Caco-2 (cell line): Measurements from ENCODE around the gene UBE2H. TPM values are rescaled to one million over a fixed set of nuclear protein-coding genes. Genes with fewer than 3 reads are reported as not detected.

Experiments used
- BruUV-seq: library from RNA; stranded (reverse); fragments of 400-500 nt; replicated peaks from 2 replicates; lab custom pipeline; 2021; lab: Mats Ljungman, UMichigan
- CTCF ChIA-PET: fragments of 300-600 bp; sonication (Branson Sonifier 250); formaldehyde crosslinking; loops from one replicate; lab custom pipeline; 2022; ENCODE audit warnings: antibody characterized with exemption; lab: Charles Lee
- POLR2A ChIA-PET: fragments of 300-600 bp; sonication (Branson Sonifier 250); formaldehyde crosslinking; loops from one replicate; lab custom pipeline; 2022; ENCODE audit warnings: antibody characterized with exemption; lab: Charles Lee
- DNase-seq, 2 experiments: peaks; one replicate each; pipeline versions ENCODE4 v3.0.0 to v3.0.0-alpha.2; 2020 to 2022
- H3K27me3 ChIP-seq: replicated peaks from 2 replicates; pipeline ENCODE4 v1.6.0; 2011; ENCODE audit warnings: low read length; ENCODE audit not compliant: control insufficient read depth, insufficient read depth
- H3K36me3 ChIP-seq: 2 replicates; pipeline ENCODE4 v1.5.1; 2011; ENCODE audit warnings: low read length; ENCODE audit not compliant: control insufficient read depth, insufficient read depth
- H3K4me1 ChIP-seq: fragments of 250-450 bp; sonication (Bioruptor Pico); 2 replicates; pipeline ENCODE4 v1.5.1; 2020; ENCODE audit warnings: mild to moderate bottlenecking
- H3K4me3 ChIP-seq: 2 replicates; pipeline ENCODE4 v1.5.1; 2011; ENCODE audit warnings: low read depth, mild to moderate bottlenecking, control low read depth, low read length
- H3K9me3 ChIP-seq: fragments of 250-450 bp; sonication (Bioruptor Pico); 2 replicates; pipeline ENCODE4 v1.5.1; 2020; ENCODE audit warnings: mild to moderate bottlenecking, moderate library complexity
- H3K27ac Mint-ChIP-seq: one replicate; pipeline ENCODE4 v1.8.0; 2022; ENCODE audit warnings: mixed read lengths; ENCODE audit not compliant: unreplicated experiment
- H3K27me3 Mint-ChIP-seq: one replicate; pipeline ENCODE4 v1.8.0; 2022; ENCODE audit warnings: mixed read lengths; ENCODE audit not compliant: insufficient read depth, unreplicated experiment
- H3K36me3 Mint-ChIP-seq: one replicate; pipeline ENCODE4 v1.8.0; 2022; ENCODE audit warnings: mild to moderate bottlenecking, mixed read lengths; ENCODE audit not compliant: insufficient read depth, unreplicated experiment
- H3K4me1 Mint-ChIP-seq: one replicate; pipeline ENCODE4 v1.8.0; 2022; ENCODE audit warnings: low read depth, mixed read lengths; ENCODE audit not compliant: unreplicated experiment
- H3K4me3 Mint-ChIP-seq: one replicate; pipeline ENCODE4 v1.8.0; 2022; ENCODE audit warnings: mild to moderate bottlenecking, moderate library complexity, mixed read lengths; ENCODE audit not compliant: unreplicated experiment
- H3K9me3 Mint-ChIP-seq: one replicate; pipeline ENCODE4 v1.8.0; 2022; ENCODE audit warnings: mixed read lengths; ENCODE audit not compliant: unreplicated experiment
- CTCF ChIP-seq, 2 experiments: fragments of 200-600 bp in 1 of 2; IDR thresholded peaks; 1 replicate in 1 of 2; 2 replicates in 1 of 2; pipeline versions ENCODE4 v1.5.1 to v1.8.0; 2011 to 2022; ENCODE audit warnings: antibody characterized with exemption in 1 of 2, control low read depth in 1 of 2, inconsistent platforms in 1 of 2, low read depth in 1 of 2, low read length in 1 of 2, mild to moderate bottlenecking in 1 of 2, moderate library complexity in 1 of 2; ENCODE audit not compliant: insufficient read depth in 1 of 2, severe bottlenecking in 1 of 2, unreplicated experiment in 1 of 2
- intact Hi-C: fragments of 100-400 bp; cut with micrococcal nuclease; formaldehyde crosslinking; loops from one replicate; pipeline ENCODE4 v1.10.0; 2022; ENCODE audit not compliant: unreplicated experiment
- total RNA-seq: library from RNA; stranded (reverse); gene quantifications from 2 replicates; pipeline ENCODE4 v1.2.3, GENCODE V29; 2022

UBE2H gene
- total RNA-seq, 1 experiment from 2014 or later: 35.7 TPM

DNA sequence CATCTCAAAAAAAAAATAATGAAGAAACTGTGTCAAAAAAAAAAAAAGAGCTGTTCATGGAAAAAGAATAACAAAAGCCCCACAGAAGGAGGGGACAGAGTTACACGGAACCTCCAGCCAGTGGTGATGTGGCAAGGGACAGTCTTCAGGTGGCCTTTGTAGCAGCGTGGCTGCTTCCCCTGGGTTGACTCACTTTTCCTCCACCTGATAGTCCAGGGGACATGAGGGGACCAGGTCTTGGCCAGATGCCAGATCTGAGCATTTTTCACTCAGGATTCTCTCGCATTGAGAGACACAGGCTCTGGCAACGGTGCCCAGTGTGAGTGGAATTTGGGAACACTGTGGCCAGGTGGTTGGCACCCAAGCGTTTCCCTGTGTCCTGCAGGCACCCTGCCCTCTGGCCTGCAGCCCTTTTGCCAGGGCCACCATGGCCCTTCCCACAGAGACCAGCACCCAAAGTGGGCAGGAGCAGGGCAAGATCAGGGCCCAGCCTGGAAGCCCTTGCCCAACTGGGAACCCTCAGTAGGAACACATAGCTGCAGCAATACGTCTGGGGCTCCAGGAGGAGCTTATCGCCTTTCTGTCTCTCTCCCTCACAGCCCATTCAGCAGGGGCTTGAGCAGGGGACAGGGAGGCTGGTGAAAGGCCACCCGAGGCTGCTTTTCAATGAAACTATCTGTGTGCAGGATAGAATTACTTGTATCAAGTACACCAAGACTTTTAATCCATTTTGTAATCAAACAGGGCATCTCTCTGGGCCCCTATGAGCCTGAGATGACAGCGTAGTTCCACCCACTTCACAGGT, 159.1 kb downstream of the UBE2H start:
- intact Hi-C loops: no loop called here
- Mint-ChIP-seq H3K4me1 (no peaks in the 10 kb centered on the region), H3K9me3 (no peaks in the 10 kb centered on the region), H3K27ac (no peak overlapping the region), H3K36me3 (no peaks in the 10 kb centered on the region), H3K4me3 (no peak overlapping the region), H3K27me3 (no peaks in the 10 kb centered on the region)
- no peaks in the 10 kb centered on the region for H3K9me3 ChIP-seq
- H3K4me3 ChIP-seq: no peak overlapping the region
- no peaks in the 10 kb centered on the region for H3K4me1 ChIP-seq
- DNase-seq: no peak
- BruUV-seq: no TSS peak
- no peak for TF ChIP-seq CTCF (IDR thresholded peaks at IDR 0.05; ENCODE audit: insufficient read depth in 1 of 2, low read depth in 1 of 2, low read length in 1 of 2, severe bottlenecking in 1 of 2, unreplicated experiment in 1 of 2)
- no peaks in the 10 kb centered on the region for H3K36me3 ChIP-seq
- ChIA-PET CTCF (interaction anchor here (0.7 to 1.1 kb wide), 3 partner anchors 31 to 521 kb away, joined by 3 to 4 read pairs (median 3); no protein-coding TSS in a partner anchor), POLR2A (no interaction called here)
- no peaks in the 10 kb centered on the region for H3K27me3 ChIP-seq

DNA sequence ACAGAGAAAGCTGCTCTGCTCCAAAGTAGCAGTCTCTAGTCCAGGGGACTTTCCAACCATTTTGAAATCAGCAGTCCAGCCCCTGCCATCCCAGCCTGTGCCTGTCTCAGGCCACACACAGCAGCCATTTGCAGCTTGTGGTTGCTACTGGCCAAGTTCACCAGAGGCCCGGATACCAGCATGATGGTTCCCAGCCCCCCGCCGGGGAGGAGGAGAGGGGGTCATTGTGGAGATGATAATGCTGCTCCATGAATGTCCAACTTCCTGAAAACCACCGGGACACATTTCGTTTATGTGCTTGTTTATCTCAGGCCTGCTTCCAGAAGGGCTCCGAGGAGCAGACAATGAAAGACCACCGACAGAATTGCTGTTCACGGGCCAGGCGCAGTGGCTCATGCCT, 160.0 kb downstream of the UBE2H start:
- no peak for DNase-seq
- ChIA-PET CTCF (interaction anchor here (0.7 to 1.1 kb wide), 2 partner anchors 32 to 520 kb away, joined by 3 to 4 read pairs; no protein-coding TSS in a partner anchor), POLR2A (no interaction called here)
- Histone ChIP-seq H3K27me3 (no peaks in the 10 kb centered on the region), H3K4me3 (no peak overlapping the region), H3K4me1 (no peaks in the 10 kb centered on the region), H3K9me3 (no peaks in the 10 kb centered on the region), H3K36me3 (no peaks in the 10 kb centered on the region)
- Mint-ChIP-seq H3K27me3 (no peaks in the 10 kb centered on the region), H3K4me3 (no peak overlapping the region), H3K27ac (no peak overlapping the region), H3K36me3 (no peaks in the 10 kb centered on the region), H3K9me3 (no peaks in the 10 kb centered on the region), H3K4me1 (no peaks in the 10 kb centered on the region)
- no peak for TF ChIP-seq CTCF (IDR thresholded peaks at IDR 0.05; ENCODE audit: insufficient read depth in 1 of 2, low read depth in 1 of 2, low read length in 1 of 2, severe bottlenecking in 1 of 2, unreplicated experiment in 1 of 2)
- no TSS peak for BruUV-seq
- intact Hi-C loops: no loop called here

GRCh38 chr7:129790136-129790535, 162.6 kb downstream of the UBE2H start:
- POLR2A ChIA-PET: no interaction called here

More at GRCh38 chr7:129790136-129790535, 162.6 kb downstream of the UBE2H start:
- CTCF ChIA-PET: no interaction called here
- no peaks in the 10 kb centered on the region for H3K27me3 ChIP-seq
- peaks cover 5% of the 10 kb centered on the region for H3K36me3 Mint-ChIP-seq
- no peaks in the 10 kb centered on the region for H3K27me3 Mint-ChIP-seq
- intact Hi-C loops: no loop called here
- DNase-seq: no peak
- no peaks in the 10 kb centered on the region for H3K4me1 ChIP-seq
- H3K36me3 ChIP-seq: no peaks in the 10 kb centered on the region
- H3K4me3 Mint-ChIP-seq: no peak overlapping the region
- no peak overlapping the region for H3K27ac Mint-ChIP-seq
- no TSS peak for BruUV-seq
- no peaks in the 10 kb centered on the region for H3K4me1 Mint-ChIP-seq
- no peak overlapping the region for H3K4me3 ChIP-seq
- no peaks in the 10 kb centered on the region for H3K9me3 ChIP-seq
- H3K9me3 Mint-ChIP-seq: no peaks in the 10 kb centered on the region
- TF ChIP-seq CTCF (IDR thresholded peaks at IDR 0.05; ENCODE audit: insufficient read depth in 1 of 2, low read depth in 1 of 2, low read length in 1 of 2, severe bottlenecking in 1 of 2, unreplicated experiment in 1 of 2): no peak
